Subcutaneous abdominal adipose tissue (tissue), 5 donors: ENCODE measurements around the gene ABHD8.
"Not testable (repeated sequence)": the region's sequence is repeated elsewhere in the genome, so short reads cannot be mapped to it uniquely, and the experiment has no call there.

Source experiments
- H3K27ac ChIP-seq: one replicate; pipeline ENCODE4 v1.7.0; 2013; ENCODE audit warnings: low read depth, mild to moderate bottlenecking, inconsistent platforms, low read length, moderate library complexity
- H3K27me3 ChIP-seq, 5 donors: one replicate each; pipeline ENCODE4 v1.7.0; 2013; ENCODE audit warnings: low read length in 5 of 5, inconsistent platforms in 1 of 5; ENCODE audit not compliant: control insufficient read depth in 5 of 5, insufficient read depth in 4 of 5
- H3K36me3 ChIP-seq, 5 donors: one replicate each; pipeline ENCODE4 v1.7.0; 2013; ENCODE audit warnings: low read length in 5 of 5; ENCODE audit not compliant: control insufficient read depth in 5 of 5, insufficient read depth in 5 of 5
- H3K4me1 ChIP-seq, 5 donors: one replicate each; pipeline ENCODE4 v1.7.0; 2013; ENCODE audit warnings: low read length in 5 of 5, mild to moderate bottlenecking in 3 of 5, moderate library complexity in 1 of 5; ENCODE audit not compliant: control insufficient read depth in 5 of 5, insufficient read depth in 5 of 5
- H3K4me3 ChIP-seq, 5 donors: one replicate each; pipeline ENCODE4 v1.7.0; 2013; ENCODE audit warnings: low read length in 5 of 5, low read depth in 1 of 5
- H3K9ac ChIP-seq, 5 donors: one replicate each; pipeline ENCODE4 v1.7.0; 2013; ENCODE audit warnings: low read length in 5 of 5, mild to moderate bottlenecking in 4 of 5, moderate library complexity in 3 of 5
- H3K9me3 ChIP-seq, 5 donors: one replicate each; pipeline ENCODE4 v1.7.0; 2013; ENCODE audit warnings: low read length in 5 of 5; ENCODE audit not compliant: control insufficient read depth in 5 of 5
- donor health status: healthy.
- donor health status: healthy.
- donor health status: healthy.
- donor health status: healthy.
- donor health status: healthy.

Gene ABHD8

DNA sequence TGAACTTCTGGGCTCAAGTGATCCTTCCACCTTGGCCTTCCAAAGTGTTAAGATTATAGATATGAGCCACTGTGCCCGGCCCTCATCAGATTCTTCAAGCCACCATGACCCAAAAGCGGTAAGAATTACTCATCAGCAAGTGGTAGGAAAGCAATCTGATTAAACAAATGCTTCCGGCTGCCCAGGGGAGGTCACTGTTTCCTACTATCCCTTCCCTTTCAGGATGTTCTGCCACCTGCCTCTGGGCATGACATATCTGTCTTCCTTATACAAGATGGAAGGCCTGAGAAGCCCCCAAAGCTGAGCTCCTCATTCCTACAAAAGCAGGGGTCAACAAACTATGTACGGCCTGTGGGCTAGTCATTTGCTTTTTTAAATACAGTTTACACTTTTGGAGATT, 7.0 kb downstream of the ABHD8 start:
- Histone ChIP-seq H3K4me3 (no peak overlapping the region), H3K27me3 (no peaks in the 10 kb centered on the region), H3K36me3 (peaks cover 0 to 18% (median 7%) of the 10 kb centered on the region in 5 donors), H3K9me3 (peaks cover 0 to 4% (median 3%) of the 10 kb centered on the region in 5 donors), H3K9ac (no peak overlapping the region), H3K27ac (no peak overlapping the region), H3K4me1 (peaks cover 0 to 12% (median 10%) of the 10 kb centered on the region in 5 donors)

DNA sequence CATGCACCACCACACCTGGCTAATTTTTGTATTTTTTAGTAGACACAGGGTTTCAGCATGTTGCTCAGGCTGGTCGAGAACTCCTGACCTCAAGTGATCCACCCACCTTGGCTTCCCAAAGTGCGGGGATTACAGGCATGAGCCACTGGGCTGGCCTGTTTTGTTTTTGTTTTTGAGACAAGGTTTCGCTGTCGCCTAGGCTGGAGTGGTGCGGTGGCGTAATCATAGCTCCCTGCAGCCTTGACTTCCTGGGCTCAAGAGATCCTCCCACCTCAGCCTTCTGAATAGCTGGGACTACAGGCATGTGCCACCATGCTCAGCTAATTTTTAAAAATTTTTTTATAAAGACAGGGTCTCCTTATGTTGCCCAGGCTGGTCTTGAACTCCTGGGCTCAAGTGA, 7.7 kb downstream of the ABHD8 start:
- H3K36me3 ChIP-seq, result peaks cover 0 to 13% (median 4%) of the 10 kb centered on the region in 5 donors

DNA sequence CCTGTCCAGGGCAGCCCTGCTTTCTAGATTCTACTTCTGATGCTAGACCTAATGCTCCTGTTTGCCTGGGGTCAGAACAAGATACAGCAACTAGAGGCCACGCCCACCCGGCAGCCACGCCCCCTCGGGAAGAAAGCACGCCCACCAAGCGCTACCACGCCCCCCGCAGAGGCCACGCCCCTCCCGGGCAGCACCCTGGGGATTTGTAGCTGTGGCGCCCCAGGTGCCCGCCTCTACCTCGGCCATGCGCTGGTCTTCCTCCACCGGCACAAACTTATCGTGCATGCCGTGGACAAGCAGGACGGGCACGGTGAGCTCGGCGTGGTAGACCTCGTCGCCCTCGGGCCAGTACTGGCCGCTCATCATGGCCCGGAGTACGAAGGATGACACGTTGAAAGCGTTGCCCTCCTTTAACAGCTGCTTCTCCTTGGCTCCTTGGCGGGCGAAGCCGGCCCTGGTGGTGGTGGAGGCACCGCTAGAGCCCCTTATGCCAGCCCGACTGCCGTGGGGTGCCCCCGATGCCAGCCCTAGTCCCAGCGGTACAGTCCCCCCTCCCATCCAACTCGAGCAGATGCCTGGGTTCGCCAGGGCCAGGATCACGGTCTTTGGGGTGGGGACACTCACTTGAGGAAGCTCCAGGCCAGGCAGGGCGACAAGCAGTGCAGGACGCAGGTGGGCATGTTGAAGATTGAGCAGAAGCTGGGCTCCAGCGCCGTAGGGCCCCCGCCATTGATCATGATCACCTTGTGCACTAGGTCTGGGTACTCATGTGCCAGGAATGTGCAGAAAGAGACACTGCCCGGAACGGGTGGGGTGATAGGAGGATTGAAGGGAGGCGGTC, 9.0 kb downstream of the ABHD8 start:
- Histone ChIP-seq H3K9me3 (peaks cover 0 to 4% (median 3%) of the 10 kb centered on the region in 5 donors), H3K36me3 (peaks cover 0 to 12% (median 4%) of the 10 kb centered on the region in 5 donors), H3K27me3 (no peaks in the 10 kb centered on the region), H3K4me1 (peaks cover 0 to 14% (median 10%) of the 10 kb centered on the region in 5 donors), H3K9ac (no peak overlapping the region), H3K27ac (no peak overlapping the region), H3K4me3 (no peak overlapping the region)

More for the DNA sequence above, 7.7 kb downstream of the ABHD8 start:
- peaks cover 0 to 12% (median 10%) of the 10 kb centered on the region in 5 donors for H3K4me1 ChIP-seq
- not testable (repeated sequence) for H3K27me3 ChIP-seq, H3K4me3 ChIP-seq, H3K9ac ChIP-seq, H3K27ac ChIP-seq, H3K9me3 ChIP-seq

DNA sequence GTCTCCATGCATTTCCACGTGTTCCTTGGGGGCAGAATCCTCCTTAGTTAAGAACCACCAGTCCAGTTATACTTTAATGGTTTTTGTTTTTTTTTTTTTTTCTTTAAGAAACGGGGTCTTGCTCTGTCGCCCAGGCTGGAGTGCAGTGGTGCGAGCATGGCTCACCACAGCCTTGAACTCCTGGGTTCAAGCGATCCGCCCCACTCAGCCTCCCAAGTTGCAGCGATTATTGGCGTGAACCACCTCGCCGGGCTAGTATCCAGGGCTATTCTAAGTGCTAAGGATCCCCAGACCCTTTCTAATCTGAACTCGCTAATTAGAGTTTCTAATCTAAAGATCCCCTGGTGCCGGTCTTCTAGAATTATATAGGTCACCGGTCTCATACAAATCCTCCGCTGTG, 9.6 kb downstream of the ABHD8 start:
- no peaks in the 10 kb centered on the region for H3K27me3 ChIP-seq
- peaks cover 0 to 4% (median 3%) of the 10 kb centered on the region in 5 donors for H3K9me3 ChIP-seq
- H3K36me3 ChIP-seq, result peaks cover 0 to 11% (median 4%) of the 10 kb centered on the region in 5 donors
- H3K4me1 ChIP-seq, result peaks cover 0 to 14% (median 10%) of the 10 kb centered on the region in 5 donors
- no peak overlapping the region for H3K27ac ChIP-seq
- H3K9ac ChIP-seq, result no peak overlapping the region
- H3K4me3 ChIP-seq, result no peak overlapping the region

DNA sequence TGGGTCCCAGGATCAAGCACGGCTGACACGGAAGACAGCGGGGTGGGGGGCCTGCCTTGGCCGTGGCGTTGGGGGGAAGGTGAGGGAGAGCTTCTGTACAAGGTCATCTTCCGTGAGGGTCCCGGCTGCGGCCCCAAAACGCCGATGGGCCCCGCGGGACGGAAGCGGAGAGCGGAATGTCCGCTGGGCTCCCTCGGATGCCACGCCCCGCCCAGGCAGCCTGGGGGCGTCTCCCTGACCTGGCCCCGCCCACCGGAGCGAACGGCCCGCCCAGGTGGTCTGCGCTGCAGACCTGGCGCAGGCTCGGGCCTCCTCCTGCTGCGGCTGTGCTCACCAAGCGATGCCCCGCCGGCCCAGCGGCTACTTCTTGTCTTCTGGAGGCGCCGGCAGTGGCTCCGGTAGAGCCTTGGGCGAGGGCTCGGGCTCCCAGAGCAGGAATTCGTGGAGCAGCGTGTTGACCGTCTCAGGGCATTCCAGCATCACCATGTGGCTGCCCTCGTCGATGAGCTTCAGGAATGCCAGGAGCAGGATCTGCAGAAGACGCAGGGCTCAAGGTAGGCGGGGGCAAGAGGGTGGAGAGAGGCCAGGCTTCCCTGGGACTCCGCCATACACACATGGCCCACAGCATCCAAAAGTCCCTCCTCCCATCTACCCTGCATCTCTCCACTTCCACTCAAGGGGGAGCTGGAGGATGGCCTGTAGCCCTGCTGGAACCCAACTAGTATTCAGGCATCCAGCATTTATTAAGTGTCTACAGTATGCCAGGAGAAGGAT, 10.7 kb downstream of the ABHD8 start:
- H3K4me3 ChIP-seq, result peak overlapping the region; percentile 63 to 73 (median 70)
- H3K4me1 ChIP-seq, result peaks cover 0 to 14% (median 10%) of the 10 kb centered on the region in 5 donors
- peak overlapping the region in 3 of 5 donors; percentile 38 to 45 (median 43) for H3K9ac ChIP-seq
- H3K9me3 ChIP-seq, result no peaks in the 10 kb centered on the region
- H3K27me3 ChIP-seq, result peaks cover 0 to 5% (median 0%) of the 10 kb centered on the region in 5 donors
- H3K36me3 ChIP-seq, result peaks cover 0 to 6% (median 0%) of the 10 kb centered on the region in 5 donors
- no peak overlapping the region for H3K27ac ChIP-seq

DNA sequence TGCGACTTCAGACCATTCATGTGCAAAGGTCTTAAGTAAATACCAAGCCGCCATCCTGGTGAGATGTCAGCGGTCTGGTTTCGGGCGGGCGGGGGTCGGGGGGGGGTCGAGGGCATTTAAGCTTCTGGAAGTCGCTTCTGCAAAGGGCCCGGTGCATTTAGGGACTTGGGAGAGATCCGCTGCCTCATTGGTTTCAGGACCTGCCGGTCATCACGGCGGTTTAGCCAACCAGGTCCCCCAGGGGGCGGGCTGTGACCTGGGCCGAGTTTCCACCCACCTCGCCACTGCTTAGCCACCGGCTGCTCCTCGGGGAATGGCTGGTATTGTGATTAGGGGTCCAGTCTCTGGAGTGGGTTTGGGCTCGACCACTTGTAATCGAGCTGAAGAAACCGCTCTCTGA, 13.7 kb downstream of the ABHD8 start:
- H3K4me3 ChIP-seq, result no peak overlapping the region
- no peak overlapping the region for H3K27ac ChIP-seq
- peaks cover 0 to 5% (median 0%) of the 10 kb centered on the region in 5 donors for H3K36me3 ChIP-seq
- H3K4me1 ChIP-seq, result peaks cover 0 to 14% (median 10%) of the 10 kb centered on the region in 5 donors
- H3K9ac ChIP-seq, result no peak overlapping the region
- H3K9me3 ChIP-seq, result no peaks in the 10 kb centered on the region
- H3K27me3 ChIP-seq, result peaks cover 0 to 5% (median 0%) of the 10 kb centered on the region in 5 donors

DNA sequence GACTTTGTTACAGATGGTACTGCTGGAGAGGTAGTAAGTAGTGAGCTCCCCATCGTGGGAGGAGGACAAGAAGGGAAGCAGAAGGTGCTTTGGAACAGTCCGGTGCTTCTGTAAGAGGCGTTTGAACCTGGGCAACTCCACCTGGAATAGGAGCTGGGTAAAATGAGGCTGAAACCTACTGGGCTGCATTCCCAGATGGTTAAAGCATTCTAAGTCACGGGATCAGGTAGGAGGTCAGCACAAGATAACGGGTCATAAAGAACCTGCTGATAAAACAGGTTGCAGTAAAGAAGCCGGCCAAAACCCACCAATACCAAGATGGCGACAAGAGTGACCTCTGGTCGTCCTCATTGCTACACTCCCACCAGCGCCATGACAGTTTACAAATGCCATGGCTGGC, 16.5 kb downstream of the ABHD8 start:
- Histone ChIP-seq H3K4me3 (no peak overlapping the region), H3K9me3 (no peaks in the 10 kb centered on the region), H3K36me3 (no peaks in the 10 kb centered on the region), H3K27me3 (peaks cover 0 to 10% (median 8%) of the 10 kb centered on the region in 5 donors), H3K9ac (no peak overlapping the region), H3K4me1 (peaks cover 0 to 15% (median 12%) of the 10 kb centered on the region in 5 donors), H3K27ac (no peak overlapping the region)

DNA sequence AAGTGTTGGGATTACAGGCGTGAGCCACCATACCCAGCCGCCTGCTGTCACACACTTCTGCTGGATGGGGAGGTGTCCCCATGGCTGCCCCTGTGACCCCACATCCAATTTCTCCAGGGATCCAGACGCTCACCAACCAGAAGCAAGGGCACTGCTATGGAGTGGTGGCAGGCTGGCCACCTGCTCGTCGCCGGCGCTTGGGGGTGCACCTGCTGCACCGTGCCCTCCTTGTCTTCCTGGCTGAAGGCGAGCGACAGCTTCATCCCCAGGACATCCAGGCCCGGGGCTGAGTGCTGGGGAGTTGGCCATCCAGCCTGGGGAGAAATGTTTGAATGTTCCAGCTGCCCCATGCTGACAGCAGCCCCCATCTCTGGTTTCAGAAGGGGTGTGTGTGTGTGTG, 17.0 kb downstream of the ABHD8 start:
- Histone ChIP-seq H3K9me3 (no peaks in the 10 kb centered on the region), H3K27me3 (peaks cover 0 to 14% (median 13%) of the 10 kb centered on the region in 5 donors), H3K4me1 (peaks cover 0 to 20% (median 17%) of the 10 kb centered on the region in 5 donors), H3K4me3 (no peak overlapping the region), H3K27ac (no peak overlapping the region), H3K36me3 (no peaks in the 10 kb centered on the region), H3K9ac (no peak overlapping the region)

DNA sequence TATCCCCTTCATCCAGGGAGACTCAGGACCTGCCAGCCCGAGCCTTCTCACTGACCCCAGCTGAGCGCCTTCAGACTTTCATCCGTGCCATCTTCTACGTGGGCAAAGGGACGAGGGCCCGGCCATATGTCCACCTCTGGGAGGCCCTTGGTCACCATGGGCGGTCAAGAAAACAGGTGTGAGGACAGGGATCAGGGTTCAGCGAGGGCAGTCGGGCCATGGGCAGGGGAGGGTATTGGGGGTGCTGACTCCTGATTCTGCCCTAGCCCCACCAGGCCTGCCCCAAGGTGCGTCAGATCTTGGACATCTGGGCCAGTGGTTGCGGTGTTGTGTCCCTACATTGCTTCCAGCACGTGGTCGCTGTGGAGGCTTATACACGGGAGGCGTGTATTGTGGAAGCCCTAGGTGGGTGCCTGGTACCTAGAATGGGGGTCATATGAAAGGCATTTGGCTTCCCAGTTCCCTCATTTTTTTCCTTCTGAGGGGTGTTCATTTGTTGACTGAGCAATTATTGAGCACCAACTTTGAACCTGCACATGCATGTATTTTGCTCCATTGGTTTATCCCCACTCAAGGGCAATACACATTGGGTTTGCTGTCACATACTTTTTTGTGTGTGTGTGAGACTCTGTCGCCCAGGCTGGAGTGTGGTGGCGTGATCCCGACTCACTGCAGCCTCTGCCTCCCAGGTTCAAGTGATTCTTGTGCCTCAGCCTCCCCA, 17.6 kb downstream of the ABHD8 start:
- Histone ChIP-seq H3K9ac (no peak overlapping the region), H3K4me3 (no peak overlapping the region), H3K4me1 (peaks cover 0 to 21% (median 17%) of the 10 kb centered on the region in 5 donors), H3K36me3 (no peaks in the 10 kb centered on the region), H3K9me3 (no peaks in the 10 kb centered on the region), H3K27ac (no peak overlapping the region), H3K27me3 (peaks cover 0 to 17% (median 14%) of the 10 kb centered on the region in 5 donors)
